ENCODE measurements around the gene ASPA. TPM values are rescaled to one million over a fixed set of nuclear protein-coding genes. Genes with fewer than 3 reads are reported as not detected.
A peak's percentile ranks its signal among the peaks of the same experiment; 100 is the strongest.
"Not testable (repeated sequence)": the region's sequence is repeated elsewhere in the genome, so short reads cannot be mapped to it uniquely, and the experiment has no call there.

ASPA gene
- not detected in 2 replicates for total RNA-seq

DNA sequence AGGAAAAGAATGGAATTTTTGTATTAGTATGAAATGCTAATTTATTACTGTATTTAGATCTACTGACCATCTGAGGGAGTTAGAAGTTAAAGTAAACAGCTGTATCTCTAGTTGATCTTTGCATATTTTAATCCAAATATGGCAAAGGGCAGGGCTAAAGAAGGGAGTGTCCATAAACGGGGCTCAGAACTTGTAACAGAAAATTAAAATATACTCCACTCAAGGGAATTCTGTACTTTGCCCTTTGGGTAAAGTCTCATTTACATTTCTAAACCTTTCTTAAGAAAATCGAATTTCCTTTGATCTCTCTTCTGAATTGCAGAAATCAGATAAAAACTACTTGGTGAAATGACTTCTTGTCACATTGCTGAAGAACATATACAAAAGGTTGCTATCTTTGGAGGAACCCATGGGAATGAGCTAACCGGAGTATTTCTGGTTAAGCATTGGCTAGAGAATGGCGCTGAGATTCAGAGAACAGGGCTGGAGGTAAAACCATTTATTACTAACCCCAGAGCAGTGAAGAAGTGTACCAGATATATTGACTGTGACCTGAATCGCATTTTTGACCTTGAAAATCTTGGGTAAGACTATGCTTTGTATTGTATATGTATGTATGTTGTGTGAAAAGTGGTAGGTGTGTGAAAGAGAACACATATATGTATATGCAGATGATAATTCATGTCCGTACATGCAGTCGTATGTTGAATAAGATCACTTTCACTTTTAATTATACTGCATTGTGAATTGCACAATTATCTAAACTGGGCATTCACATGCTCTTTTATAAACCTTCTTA, at the start of gene ASPA:
Gene ASPA, plus strand, starts transcription at position 186 of the 799 bp plus-strand sequence. Its CDS starts 163 bp downstream, at position 349.
- peaks cover 4% of the 10 kb centered on the region for H3K4me1 Mint-ChIP-seq (ENCODE audit: low read depth)
- no peaks in the 10 kb centered on the region for H3K36me3 Mint-ChIP-seq (ENCODE audit: low read depth)
- H3K9me3 Mint-ChIP-seq, result no peaks in the 10 kb centered on the region
- H3K4me3 Mint-ChIP-seq (ENCODE audit: low read depth), result peak within 1 kb of the TSS; percentile 24
- no peak within 1 kb of the TSS for H3K27ac Mint-ChIP-seq
- peaks cover 5% of the 10 kb centered on the region for H3K27me3 Mint-ChIP-seq (ENCODE audit: low read depth)
- intact Hi-C loops (cut with micrococcal nuclease), result no loop called here
- no peak for DNase-seq (ENCODE audit: low spot score)

DNA sequence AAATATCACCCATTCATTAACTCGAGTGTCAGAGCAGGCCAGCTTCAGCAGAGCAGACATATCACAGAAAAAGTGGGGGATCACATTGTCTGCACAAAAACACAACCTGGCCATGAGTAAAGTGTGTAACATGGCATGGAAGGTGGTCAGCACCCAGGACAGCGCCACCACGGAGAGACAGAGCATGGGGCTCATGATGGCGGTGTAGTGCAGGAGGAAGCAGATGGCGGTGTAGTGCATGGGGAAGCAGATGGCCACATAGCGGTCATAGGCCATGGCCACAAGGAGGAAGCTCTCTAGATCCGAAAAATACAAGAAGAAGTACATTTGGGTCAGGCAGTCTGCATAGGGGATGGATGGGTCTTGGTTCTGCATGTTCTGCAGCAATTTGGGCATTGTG, 42.6 kb upstream of the ASPA start:
- intact Hi-C loops (cut with micrococcal nuclease); H3K27ac Mint-ChIP-seq; H3K9me3 Mint-ChIP-seq; H3K36me3 Mint-ChIP-seq (ENCODE audit: low read depth); H3K27me3 Mint-ChIP-seq (ENCODE audit: low read depth); DNase-seq (ENCODE audit: low spot score); H3K4me1 Mint-ChIP-seq (ENCODE audit: low read depth); H3K4me3 Mint-ChIP-seq (ENCODE audit: low read depth): not testable (repeated sequence)

DNA sequence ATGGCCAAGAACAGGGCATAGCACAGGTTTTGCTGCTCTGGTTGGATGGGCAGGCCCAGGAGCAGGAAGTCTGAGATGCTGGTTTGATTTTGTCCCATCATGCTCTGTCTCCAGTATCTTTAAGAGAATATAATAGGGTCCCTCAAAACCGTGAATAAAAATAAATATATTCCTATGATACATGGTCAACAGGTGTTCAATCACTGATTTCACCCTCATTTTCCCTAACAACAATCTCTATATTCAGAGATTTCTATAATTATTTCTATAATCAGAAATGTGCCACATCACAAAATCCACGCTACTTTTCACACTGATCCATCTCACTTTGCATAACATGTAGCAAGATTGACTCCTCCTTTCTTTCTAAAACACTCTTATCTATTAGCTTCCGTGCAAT, 42.1 kb upstream of the ASPA start, which contains the start of gene OR1E2:
Gene OR1E2, minus strand, starts transcription at position 101 of the 400 bp plus-strand sequence. Its CDS starts 0 bp downstream, at position 101.
- Mint-ChIP-seq H3K27me3 (ENCODE audit: low read depth) (no peaks in the 10 kb centered on the region), H3K4me1 (ENCODE audit: low read depth) (no peaks in the 10 kb centered on the region), H3K27ac (no peak within 1 kb of the TSS), H3K9me3 (no peaks in the 10 kb centered on the region), H3K4me3 (ENCODE audit: low read depth) (no peak within 1 kb of the TSS), H3K36me3 (ENCODE audit: low read depth) (no peaks in the 10 kb centered on the region)
- DNase-seq (ENCODE audit: low spot score), result no peak
- intact Hi-C loops (cut with micrococcal nuclease), result no loop called here

DNA sequence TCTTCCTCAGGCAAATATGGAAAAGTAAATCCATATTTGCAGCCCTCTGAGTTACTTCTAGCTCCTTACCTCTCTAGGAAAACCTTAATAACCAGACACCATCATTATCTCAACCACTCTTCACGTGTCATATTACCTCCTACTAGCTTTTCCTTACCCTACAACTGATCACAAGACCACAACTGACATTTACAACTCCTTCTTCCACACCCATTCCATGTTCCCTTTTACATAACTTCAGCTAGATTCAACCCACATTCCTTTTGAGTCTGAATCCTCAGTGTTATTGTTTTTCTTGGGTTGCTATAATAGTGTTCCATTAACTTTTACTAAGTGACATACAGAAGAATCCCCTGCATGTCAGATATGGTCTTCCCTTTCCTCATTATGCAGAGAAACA, 37.4 kb upstream of the ASPA start:
- no peaks in the 10 kb centered on the region for H3K36me3 Mint-ChIP-seq (ENCODE audit: low read depth)
- DNase-seq (ENCODE audit: low spot score), result no peak
- H3K27me3 Mint-ChIP-seq (ENCODE audit: low read depth), result peaks cover 5% of the 10 kb centered on the region
- H3K9me3 Mint-ChIP-seq, result no peaks in the 10 kb centered on the region
- H3K4me1 Mint-ChIP-seq (ENCODE audit: low read depth), result no peaks in the 10 kb centered on the region
- H3K27ac Mint-ChIP-seq, result no peak overlapping the region
- no peak overlapping the region for H3K4me3 Mint-ChIP-seq (ENCODE audit: low read depth)
- intact Hi-C loops (cut with micrococcal nuclease), result no loop called here

DNA sequence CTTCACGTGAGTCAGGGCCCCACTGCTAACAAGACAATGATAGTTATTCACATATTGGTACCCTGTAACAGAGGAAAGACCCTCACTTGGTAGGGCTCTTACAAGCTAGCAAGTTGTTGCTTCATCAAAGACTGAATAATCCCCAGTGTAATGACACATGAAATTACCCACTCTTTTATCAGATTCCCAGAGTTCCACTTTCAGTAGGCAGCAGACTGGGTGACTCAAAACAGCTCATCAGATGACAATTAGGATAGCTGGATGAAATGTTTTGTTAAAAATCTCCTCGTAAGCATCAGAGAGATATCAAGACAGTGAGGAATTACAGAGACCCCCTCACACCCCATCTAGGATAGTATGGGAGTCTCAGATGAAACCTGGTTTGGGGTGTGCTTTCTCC, 35.3 kb upstream of the ASPA start:
- H3K27ac Mint-ChIP-seq, result no peak overlapping the region
- H3K27me3 Mint-ChIP-seq (ENCODE audit: low read depth), result peaks cover 8% of the 10 kb centered on the region
- H3K4me1 Mint-ChIP-seq (ENCODE audit: low read depth), result no peaks in the 10 kb centered on the region
- H3K36me3 Mint-ChIP-seq (ENCODE audit: low read depth), result no peaks in the 10 kb centered on the region
- intact Hi-C loops (cut with micrococcal nuclease), result no loop called here
- DNase-seq (ENCODE audit: low spot score), result no peak
- H3K9me3 Mint-ChIP-seq, result no peaks in the 10 kb centered on the region
- no peak overlapping the region for H3K4me3 Mint-ChIP-seq (ENCODE audit: low read depth)

DNA sequence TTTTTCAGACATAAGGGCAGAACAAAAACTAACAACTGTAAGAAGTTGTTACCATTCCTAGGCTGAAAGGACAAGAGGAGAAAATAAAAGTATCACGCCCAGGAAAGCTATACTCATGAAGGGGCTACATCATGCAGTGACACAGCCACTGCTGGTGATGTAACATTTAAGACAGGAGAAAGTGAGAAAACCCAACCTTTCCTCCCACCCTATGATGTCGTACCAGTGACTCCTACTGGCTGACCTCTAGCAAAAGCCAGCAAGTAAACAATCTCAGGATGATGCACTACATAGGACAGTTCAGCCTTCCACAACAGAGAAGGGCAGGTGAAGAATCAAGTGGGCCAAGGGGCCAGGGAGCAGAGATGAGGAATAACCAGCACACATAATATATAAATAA, 28.2 kb upstream of the ASPA start:
- Mint-ChIP-seq H3K27ac (no peak overlapping the region), H3K27me3 (ENCODE audit: low read depth) (peaks cover 5% of the 10 kb centered on the region), H3K4me1 (ENCODE audit: low read depth) (no peaks in the 10 kb centered on the region), H3K36me3 (ENCODE audit: low read depth) (no peaks in the 10 kb centered on the region), H3K4me3 (ENCODE audit: low read depth) (no peak overlapping the region), H3K9me3 (no peaks in the 10 kb centered on the region)
- intact Hi-C loops (cut with micrococcal nuclease), result no loop called here
- DNase-seq (ENCODE audit: low spot score), result no peak

DNA sequence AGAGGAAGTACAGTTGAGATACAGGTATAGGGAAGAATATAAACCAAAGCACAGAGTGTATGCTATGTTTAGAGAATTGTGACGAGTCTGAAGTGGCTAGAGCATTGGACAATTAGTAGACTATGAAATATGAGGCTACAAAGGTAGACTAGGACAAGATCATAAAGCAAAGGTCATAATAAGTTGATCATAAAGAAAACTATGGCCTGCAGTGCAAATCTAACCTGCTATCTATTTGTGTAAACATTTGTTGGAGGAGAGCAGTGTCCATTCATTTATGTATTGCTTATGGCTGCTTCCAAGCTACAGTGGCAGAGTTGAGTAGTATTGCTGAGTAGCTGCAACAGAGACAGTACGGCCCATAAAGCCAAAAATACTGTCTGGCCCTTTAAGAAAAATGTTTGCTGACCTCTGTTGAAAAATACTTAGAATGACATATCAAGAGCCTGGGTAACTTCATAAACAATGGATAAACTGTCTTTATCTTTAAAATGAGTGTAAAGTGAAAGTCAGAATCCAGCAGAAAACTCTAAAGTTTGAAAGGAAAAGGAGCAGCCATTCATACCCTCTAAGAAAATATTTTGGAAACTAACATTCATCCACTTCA, 27.6 kb upstream of the ASPA start:
- Mint-ChIP-seq H3K4me3 (ENCODE audit: low read depth) (no peak overlapping the region), H3K27me3 (ENCODE audit: low read depth) (peaks cover 3% of the 10 kb centered on the region), H3K36me3 (ENCODE audit: low read depth) (no peaks in the 10 kb centered on the region), H3K9me3 (no peaks in the 10 kb centered on the region), H3K4me1 (ENCODE audit: low read depth) (no peaks in the 10 kb centered on the region), H3K27ac (no peak overlapping the region)
- intact Hi-C loops (cut with micrococcal nuclease), result no loop called here
- no peak for DNase-seq (ENCODE audit: low spot score)

DNA sequence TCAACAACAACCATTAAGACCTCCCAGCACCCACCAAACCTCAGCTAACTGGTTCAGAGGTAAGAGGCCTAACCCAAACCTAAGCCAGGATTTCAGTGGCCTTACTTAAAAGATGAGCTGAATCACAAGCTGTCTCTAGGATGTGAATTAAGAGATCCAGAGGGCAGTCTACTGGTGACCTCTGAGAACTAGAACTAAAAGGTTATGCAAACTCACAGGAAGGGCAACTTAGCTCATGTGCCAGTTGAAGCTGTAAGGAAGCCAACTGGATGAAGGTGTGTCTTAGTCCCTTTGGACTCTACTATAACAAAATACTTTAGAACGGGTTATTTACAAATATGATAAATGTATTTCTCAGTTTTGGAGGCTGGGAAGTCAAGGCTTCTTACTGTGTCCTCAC, 9.4 kb upstream of the ASPA start:
- H3K27me3 Mint-ChIP-seq (ENCODE audit: low read depth); H3K27ac Mint-ChIP-seq; H3K4me3 Mint-ChIP-seq (ENCODE audit: low read depth); H3K36me3 Mint-ChIP-seq (ENCODE audit: low read depth); intact Hi-C loops (cut with micrococcal nuclease); DNase-seq (ENCODE audit: low spot score); H3K4me1 Mint-ChIP-seq (ENCODE audit: low read depth); H3K9me3 Mint-ChIP-seq: not testable (repeated sequence)

DNA sequence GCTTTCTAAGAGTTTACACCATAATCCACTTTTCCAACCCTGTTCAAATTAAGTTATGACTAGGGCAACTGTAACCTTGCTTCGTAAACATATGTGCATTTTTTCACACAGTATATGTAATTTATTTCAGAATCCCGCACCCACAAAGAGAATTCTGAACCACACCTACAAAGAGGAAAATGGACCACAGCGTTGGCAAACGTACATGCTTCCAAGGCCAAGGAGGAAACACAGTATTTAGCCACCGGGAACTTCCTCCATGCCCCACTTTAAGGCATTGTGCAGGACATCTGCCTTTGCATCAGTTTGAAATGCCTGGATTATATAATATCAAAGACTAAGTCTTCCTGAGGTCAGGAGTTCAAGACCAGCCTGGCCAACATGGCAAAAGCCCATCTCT, 6.3 kb upstream of the ASPA start:
- H3K36me3 Mint-ChIP-seq (ENCODE audit: low read depth), result no peaks in the 10 kb centered on the region
- no peak overlapping the region for H3K27ac Mint-ChIP-seq
- H3K27me3 Mint-ChIP-seq (ENCODE audit: low read depth), result peaks cover 2% of the 10 kb centered on the region
- no peak overlapping the region for H3K4me3 Mint-ChIP-seq (ENCODE audit: low read depth)
- no peaks in the 10 kb centered on the region for H3K4me1 Mint-ChIP-seq (ENCODE audit: low read depth)
- H3K9me3 Mint-ChIP-seq, result no peaks in the 10 kb centered on the region
- intact Hi-C loops (cut with micrococcal nuclease), result no loop called here
- no peak for DNase-seq (ENCODE audit: low spot score)

DNA sequence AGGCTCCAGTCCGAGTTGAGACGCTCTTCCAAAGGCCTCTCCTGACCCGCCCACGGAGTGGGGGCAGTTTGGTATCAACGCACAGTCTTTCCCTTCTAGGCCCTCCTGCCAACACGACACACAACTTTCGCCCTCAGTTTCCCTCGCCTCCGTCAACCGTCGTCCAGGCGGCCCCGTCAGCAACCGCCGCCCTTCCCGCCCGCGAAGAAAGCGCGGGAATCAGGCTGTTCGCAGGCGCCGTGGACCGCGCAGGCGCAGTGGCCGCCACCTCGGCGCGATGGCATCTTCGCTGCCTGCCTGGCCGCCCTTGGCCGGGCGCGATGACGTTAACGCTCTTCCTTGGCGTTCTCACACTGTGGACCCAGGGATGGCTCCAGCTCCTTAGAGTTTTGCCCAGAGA, 4.2 kb upstream of the ASPA start, which contains the start of gene SPATA22:
Gene SPATA22, minus strand, starts transcription at position 221 of the 400 bp plus-strand sequence. CDS start 2,494 bp downstream, outside the sequence.
- peaks cover 3% of the 10 kb centered on the region for H3K27me3 Mint-ChIP-seq (ENCODE audit: low read depth)
- DNase-seq (ENCODE audit: low spot score), result no peak
- peaks cover 4% of the 10 kb centered on the region for H3K4me1 Mint-ChIP-seq (ENCODE audit: low read depth)
- no peak within 1 kb of the TSS for H3K4me3 Mint-ChIP-seq (ENCODE audit: low read depth)
- no peaks in the 10 kb centered on the region for H3K9me3 Mint-ChIP-seq
- intact Hi-C loops (cut with micrococcal nuclease), result no loop called here
- no peaks in the 10 kb centered on the region for H3K36me3 Mint-ChIP-seq (ENCODE audit: low read depth)
- no peak within 1 kb of the TSS for H3K27ac Mint-ChIP-seq

DNA sequence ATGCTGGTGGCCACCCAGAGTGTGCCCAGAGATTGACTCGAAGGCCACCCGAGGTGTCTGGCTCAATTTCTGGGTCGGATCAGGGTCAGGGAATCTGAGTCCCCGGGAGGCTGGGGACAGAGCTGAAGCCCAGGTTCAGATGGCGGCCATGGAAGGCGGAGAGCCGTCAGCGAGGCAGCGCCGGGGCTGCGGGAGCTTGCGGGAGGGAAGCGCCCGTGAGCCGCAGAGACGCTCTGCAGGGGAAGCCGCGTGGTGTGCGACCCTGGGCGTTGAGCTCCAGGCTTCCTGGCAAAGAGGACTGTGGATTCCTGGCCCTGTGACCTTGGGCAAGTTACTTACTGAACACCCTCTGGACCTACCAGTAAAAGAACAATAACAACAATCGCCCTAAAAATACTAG, 3.7 kb upstream of the ASPA start:
- intact Hi-C loops (cut with micrococcal nuclease), result no loop called here
- no peak for DNase-seq (ENCODE audit: low spot score)
- Mint-ChIP-seq H3K4me3 (ENCODE audit: low read depth) (no peak overlapping the region), H3K4me1 (ENCODE audit: low read depth) (peaks cover 4% of the 10 kb centered on the region), H3K36me3 (ENCODE audit: low read depth) (no peaks in the 10 kb centered on the region), H3K27me3 (ENCODE audit: low read depth) (peaks cover 2% of the 10 kb centered on the region), H3K9me3 (no peaks in the 10 kb centered on the region), H3K27ac (no peak overlapping the region)

DNA sequence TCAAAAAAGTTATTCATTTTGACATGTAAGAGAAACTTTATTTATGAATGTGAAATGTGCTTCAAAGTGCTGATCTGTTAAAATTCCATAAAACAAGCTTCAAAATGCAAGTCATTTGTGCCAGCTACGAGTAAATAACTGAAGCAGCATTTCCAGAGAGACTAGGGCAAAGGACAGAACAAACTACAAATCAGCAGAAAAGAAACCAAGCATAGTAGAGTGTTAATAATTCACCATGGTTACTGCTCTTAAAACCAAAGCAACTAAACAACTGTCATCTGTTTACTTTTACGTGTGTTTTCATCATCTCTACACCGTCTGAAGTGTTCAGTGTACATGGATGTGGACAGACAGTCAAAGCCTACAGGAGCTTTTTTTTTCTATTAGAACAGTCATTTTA, 1.6 kb upstream of the ASPA start:
- Mint-ChIP-seq H3K4me3 (ENCODE audit: low read depth) (no peak overlapping the region), H3K9me3 (no peaks in the 10 kb centered on the region), H3K36me3 (ENCODE audit: low read depth) (no peaks in the 10 kb centered on the region), H3K27me3 (ENCODE audit: low read depth) (peaks cover 5% of the 10 kb centered on the region), H3K4me1 (ENCODE audit: low read depth) (peaks cover 4% of the 10 kb centered on the region), H3K27ac (no peak overlapping the region)
- intact Hi-C loops (cut with micrococcal nuclease), result no loop called here
- DNase-seq (ENCODE audit: low spot score), result no peak

DNA sequence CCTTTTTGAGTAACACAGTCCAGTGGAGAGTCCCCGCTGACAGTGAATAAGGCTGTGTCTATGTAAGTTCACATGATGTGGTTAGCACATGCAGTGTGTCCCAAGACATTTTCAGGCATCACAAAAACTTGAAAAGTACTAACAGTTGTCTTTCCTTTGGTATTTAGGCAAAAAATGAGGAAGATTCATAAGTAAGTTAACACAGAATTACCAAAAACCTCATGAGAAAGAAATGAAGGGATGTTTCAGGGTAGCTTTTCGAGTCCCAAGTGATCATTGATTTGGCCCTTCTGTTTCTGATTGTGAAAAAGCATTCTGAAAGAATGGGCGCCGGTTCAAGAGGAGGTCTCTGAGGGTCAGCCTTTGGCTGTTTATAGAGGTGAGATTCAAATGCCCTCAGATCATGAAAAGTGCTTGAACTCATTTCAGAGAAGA, 529 bp upstream of the ASPA start:
- H3K36me3 Mint-ChIP-seq (ENCODE audit: low read depth), result no peaks in the 10 kb centered on the region
- H3K27me3 Mint-ChIP-seq (ENCODE audit: low read depth), result peaks cover 5% of the 10 kb centered on the region
- H3K9me3 Mint-ChIP-seq, result no peaks in the 10 kb centered on the region
- DNase-seq (ENCODE audit: low spot score), result no peak
- intact Hi-C loops (cut with micrococcal nuclease), result no loop called here
- no peak overlapping the region for H3K27ac Mint-ChIP-seq
- H3K4me1 Mint-ChIP-seq (ENCODE audit: low read depth), result peaks cover 4% of the 10 kb centered on the region
- no peak overlapping the region for H3K4me3 Mint-ChIP-seq (ENCODE audit: low read depth)
